ENCODE measurements around the gene RAB4A.

Gene RAB4A

GRCh38 chr1:229341774-229342655 is 71.1 kb downstream of the RAB4A start:
- peak; percentile 78 for DNase-seq

GRCh38 chr1:229342656-229343569 is 72.0 kb downstream of the RAB4A start, which contains the start of gene CCSAP:
Gene CCSAP, minus strand, starts transcription at chr1:229343047. Its CDS starts 582 bp downstream, at chr1:229342465.
- peak; percentile 55 for DNase-seq

GRCh38 chr1:229344139-229344538 is 73.2 kb downstream of the RAB4A start:
- no peak for DNase-seq

GRCh38 chr1:229344937-229345684 is 74.2 kb downstream of the RAB4A start:
- no peak for DNase-seq

GRCh38 chr1:229347528-229347927 is 76.6 kb downstream of the RAB4A start:
- DNase-seq, result no peak

- no peak for DNase-seq
Measured at GRCh38 chr1:229349463-229350385, 78.8 kb downstream of the RAB4A start.

- no peak for DNase-seq
Measured at GRCh38 chr1:229352975-229353374, 82.1 kb downstream of the RAB4A start.

GRCh38 chr1:229354226-229354625 is 83.3 kb downstream of the RAB4A start:
- no peak for DNase-seq

All from stimulated activated CD4-positive, alpha-beta T cell treated with anti-CD3 and anti-CD28 coated beads, Interleukin-4, amount 100 ng/mL, for 1 hour (primary cell).